Measurements from ENCODE around the gene EDAR. TPM values are rescaled to one million over a fixed set of nuclear protein-coding genes. Genes with fewer than 3 reads are reported as not detected.

EDAR gene
- total and polyA plus RNA-seq, 2 experiments from 2014 or later = not detected

DNA sequence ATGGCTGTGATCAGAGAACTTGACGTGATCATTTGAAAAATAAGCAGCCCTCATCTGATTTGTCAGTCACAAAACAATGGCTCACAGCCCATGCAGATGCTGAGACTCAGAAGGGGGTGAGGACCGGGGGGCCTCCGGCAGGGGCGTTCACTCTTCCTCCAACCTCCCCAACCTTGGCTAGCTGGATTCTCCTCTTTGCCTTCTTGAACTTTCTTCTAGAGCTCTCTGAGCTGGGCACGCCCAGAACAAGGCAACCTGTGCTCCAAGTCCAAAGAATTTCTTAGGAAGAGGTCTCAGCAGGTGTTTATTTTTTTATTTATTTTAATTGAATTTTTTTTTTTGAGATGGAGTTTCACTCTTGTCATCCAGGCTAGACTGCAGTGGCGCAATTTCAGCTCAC, 16.4 kb downstream of the EDAR start:
- Histone ChIP-seq H3K27me3 (no peaks in the 10 kb centered on the region), H3K4me1 (ENCODE audit: low read depth) (peaks cover 6% of the 10 kb centered on the region), H3K4me3 (no peak overlapping the region), H3K36me3 (no peaks in the 10 kb centered on the region), H3K9me3 (ENCODE audit: low read depth) (no peaks in the 10 kb centered on the region), H3K27ac (no peak overlapping the region)
- DNase-seq (ENCODE audit: low read depth in 1 of 2, low spot score in 1 of 2) = no peak
- no peak for TF ChIP-seq CTCF (IDR thresholded peaks at IDR 0.05; ENCODE audit: low read depth, low read length)

DNA sequence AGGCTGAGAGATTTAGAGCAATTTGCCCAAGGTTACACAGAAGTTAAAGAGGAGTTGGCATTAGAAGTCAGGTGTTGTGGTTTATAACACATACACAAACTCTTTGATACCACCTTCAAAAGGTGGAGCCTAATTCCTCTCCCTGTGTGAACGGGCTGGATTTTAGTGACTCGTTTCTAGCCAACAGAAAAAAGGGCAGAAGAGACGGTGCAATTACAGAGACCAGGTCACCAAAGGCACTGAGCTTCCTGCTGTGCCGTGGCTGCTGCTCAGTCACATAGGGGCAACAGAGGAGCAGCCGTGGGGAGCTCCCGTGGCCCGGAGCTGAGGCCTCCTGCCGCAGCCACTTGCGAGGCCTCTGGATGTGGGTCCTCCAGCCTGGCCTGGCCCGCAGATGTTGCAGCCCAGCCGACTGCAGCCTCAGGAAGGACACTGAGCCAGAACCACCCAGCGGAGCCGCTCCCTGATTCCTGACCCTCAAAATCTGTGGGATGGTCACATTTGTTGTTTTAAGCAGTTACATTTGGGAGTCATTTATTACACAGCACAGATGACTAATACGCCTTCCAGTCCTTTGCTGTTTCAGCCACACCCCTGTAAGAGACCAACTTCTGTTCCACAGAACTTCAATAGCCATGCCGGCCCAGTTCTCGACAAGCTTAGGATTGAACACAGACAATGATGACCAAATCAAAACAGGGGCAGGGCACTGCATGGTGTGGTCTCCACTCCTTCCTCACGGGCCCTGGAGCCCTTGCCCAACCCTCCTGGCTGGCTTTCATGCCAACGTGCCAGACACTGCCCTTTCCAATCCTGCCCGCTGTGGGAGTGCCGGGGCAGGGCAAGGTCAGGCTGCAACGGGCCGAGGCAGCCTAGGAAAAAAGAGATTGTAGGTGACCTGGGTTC, 17.1 kb downstream of the EDAR start:
- Histone ChIP-seq H3K4me1 (ENCODE audit: low read depth) (peaks cover 6% of the 10 kb centered on the region), H3K36me3 (no peaks in the 10 kb centered on the region), H3K27ac (no peak overlapping the region), H3K9me3 (ENCODE audit: low read depth) (no peaks in the 10 kb centered on the region), H3K27me3 (no peaks in the 10 kb centered on the region), H3K4me3 (no peak overlapping the region)
- TF ChIP-seq CTCF (IDR thresholded peaks at IDR 0.05; ENCODE audit: low read depth, low read length) = no peak
- no peak for DNase-seq (ENCODE audit: low read depth in 1 of 2, low spot score in 1 of 2)

GRCh38 chr2:108970369-108970768, 18.7 kb downstream of the EDAR start:
- no peaks in the 10 kb centered on the region for H3K36me3 ChIP-seq
- no peaks in the 10 kb centered on the region for H3K9me3 ChIP-seq (ENCODE audit: low read depth)
- H3K4me3 ChIP-seq = no peak overlapping the region
- no peak for TF ChIP-seq CTCF (IDR thresholded peaks at IDR 0.05; ENCODE audit: low read depth, low read length)
- no peaks in the 10 kb centered on the region for H3K27me3 ChIP-seq
- H3K4me1 ChIP-seq (ENCODE audit: low read depth) = peaks cover 6% of the 10 kb centered on the region
- no peak overlapping the region for H3K27ac ChIP-seq
- no peak for DNase-seq (ENCODE audit: low read depth in 1 of 2, low spot score in 1 of 2)

DNA sequence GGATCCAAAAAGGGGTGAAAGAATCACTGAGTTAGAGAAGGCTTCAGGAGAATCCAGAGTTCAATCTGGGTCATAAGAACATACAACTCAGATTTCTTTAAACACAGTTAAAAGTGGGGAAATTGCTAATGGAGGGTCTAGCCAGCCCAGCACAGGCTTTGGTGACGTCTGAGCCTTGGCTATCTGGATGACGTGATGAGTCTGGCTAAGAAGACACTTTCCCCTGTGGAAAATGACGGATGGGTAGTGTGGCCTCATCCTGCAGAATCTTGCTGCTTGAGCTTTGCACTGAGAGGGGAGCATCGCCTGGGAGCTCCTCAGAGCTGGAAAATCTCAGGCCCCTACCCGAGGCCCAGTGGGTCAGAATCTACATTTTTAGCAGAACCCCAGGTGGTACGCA, 19.2 kb downstream of the EDAR start:
- Histone ChIP-seq H3K9me3 (ENCODE audit: low read depth) (no peaks in the 10 kb centered on the region), H3K4me3 (no peak overlapping the region), H3K4me1 (ENCODE audit: low read depth) (peaks cover 6% of the 10 kb centered on the region), H3K27ac (no peak overlapping the region), H3K27me3 (no peaks in the 10 kb centered on the region), H3K36me3 (no peaks in the 10 kb centered on the region)
- DNase-seq (ENCODE audit: low read depth in 1 of 2, low spot score in 1 of 2) = no peak
- no peak for TF ChIP-seq CTCF (IDR thresholded peaks at IDR 0.05; ENCODE audit: low read depth, low read length)

- H3K4me3 ChIP-seq = no peak overlapping the region
- no peak overlapping the region for H3K27ac ChIP-seq
- H3K27me3 ChIP-seq = no peaks in the 10 kb centered on the region
- H3K36me3 ChIP-seq = no peaks in the 10 kb centered on the region
- no peak for TF ChIP-seq CTCF (IDR thresholded peaks at IDR 0.05; ENCODE audit: low read depth, low read length)
- H3K4me1 ChIP-seq (ENCODE audit: low read depth) = peaks cover 6% of the 10 kb centered on the region
- H3K9me3 ChIP-seq (ENCODE audit: low read depth) = no peaks in the 10 kb centered on the region
- no peak for DNase-seq (ENCODE audit: low read depth in 1 of 2, low spot score in 1 of 2)
These were observed 20.4 kb downstream of the EDAR start for GRCh38 chr2:108968619-108969018.
